K562 (cell line): ENCODE results near the gene TPD52L1.

Experiments used
- ATF2 ChIP-seq: sonication (generic); formaldehyde crosslinking; IDR thresholded peaks from 2 replicates; pipeline ENCODE4 v1.8.1; 2022; ENCODE audit warnings: missing genetic modification reagents
- CREB1 ChIP-seq, 2 experiments: sonication (generic) in 1 of 2; formaldehyde crosslinking in 1 of 2; IDR thresholded peaks; 2 replicates each; pipeline versions ENCODE4 v1.6.1 to v1.8.0; 2012 to 2022; ENCODE audit warnings: inconsistent platforms in 1 of 2, mild to moderate bottlenecking in 1 of 2, missing genetic modification reagents in 1 of 2, moderate library complexity in 1 of 2
- MBD2 ChIP-seq: sonication (generic); IDR thresholded peaks from 2 replicates; pipeline ENCODE4 v1.6.1; 2016; ENCODE audit warnings: low read depth, borderline replicate concordance
- SIRT6 ChIP-seq: IDR thresholded peaks from one replicate; pipeline ENCODE4 v1.6.1; 2012; ENCODE audit warnings: low read depth, mild to moderate bottlenecking, control low read depth, inconsistent platforms, low read length, moderate library complexity
- TCF7 ChIP-seq: sonication (generic); IDR thresholded peaks from 2 replicates; pipeline ENCODE4 v1.6.1; 2016; ENCODE audit warnings: antibody characterized with exemption, borderline replicate concordance
- ZNF780A ChIP-seq: fragments of 250-450 bp; sonication (Bioruptor Pico); IDR thresholded peaks from 2 replicates; pipeline ENCODE4 v1.5.0; 2021; ENCODE audit warnings: mild to moderate bottlenecking

- TF ChIP-seq SIRT6 (no peak), CREB1 (IDR thresholded peaks at IDR 0.05) (no peak), CREB1 (CRISPR knock-in tag; IDR thresholded peaks at IDR 0.05) (no peak), ZNF780A (CRISPR knock-in tag) (no peak), ATF2 (CRISPR knock-in tag) (no peak), MBD2 (no peak), TCF7 (no peak)
Measured at GRCh38 chr6:125269328-125269985, 115.9 kb downstream of the TPD52L1 start.
